GM19395 (cell line): ENCODE results near the gene MYLK.

Source experiments
- ATAC-seq: cut with Tn5 transposase; IDR thresholded peaks from one replicate; pipeline ENCODE4 v1.9.1; 2021; ENCODE audit warnings: mild to moderate bottlenecking, moderate library complexity; ENCODE audit not compliant: unreplicated experiment

Gene MYLK

DNA sequence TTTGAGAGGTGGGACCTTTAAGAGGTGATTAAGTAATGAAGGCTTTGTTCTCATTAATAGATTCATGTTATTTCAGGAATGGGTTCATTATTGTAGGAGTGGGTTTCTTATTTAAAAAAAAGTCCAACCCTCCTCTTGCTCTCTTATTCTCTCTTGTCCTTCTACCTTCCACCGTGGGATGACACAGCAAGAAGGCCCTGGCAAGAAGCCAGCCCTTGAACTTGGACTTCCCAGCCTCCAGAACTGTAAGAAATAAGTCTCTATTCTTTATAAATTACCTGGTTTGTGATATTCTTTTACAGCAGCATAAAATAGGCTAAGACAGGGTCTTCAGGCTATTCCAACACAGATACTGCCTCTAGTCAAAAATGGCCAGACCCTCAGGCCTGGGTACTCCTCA lies 62.2 kb downstream of the MYLK start:
- ATAC-seq = no peak

GRCh38 chr3:123819949-123820348 lies 64.2 kb downstream of the MYLK start:
- ATAC-seq = no peak

- no peak for ATAC-seq
Observed at GRCh38 chr3:123818921-123819429, 65.2 kb downstream of the MYLK start.

- ATAC-seq = no peak
Observed at GRCh38 chr3:123818324-123818920, 65.7 kb downstream of the MYLK start.

GRCh38 chr3:123817413-123817812 lies 66.7 kb downstream of the MYLK start:
- no peak for ATAC-seq

DNA sequence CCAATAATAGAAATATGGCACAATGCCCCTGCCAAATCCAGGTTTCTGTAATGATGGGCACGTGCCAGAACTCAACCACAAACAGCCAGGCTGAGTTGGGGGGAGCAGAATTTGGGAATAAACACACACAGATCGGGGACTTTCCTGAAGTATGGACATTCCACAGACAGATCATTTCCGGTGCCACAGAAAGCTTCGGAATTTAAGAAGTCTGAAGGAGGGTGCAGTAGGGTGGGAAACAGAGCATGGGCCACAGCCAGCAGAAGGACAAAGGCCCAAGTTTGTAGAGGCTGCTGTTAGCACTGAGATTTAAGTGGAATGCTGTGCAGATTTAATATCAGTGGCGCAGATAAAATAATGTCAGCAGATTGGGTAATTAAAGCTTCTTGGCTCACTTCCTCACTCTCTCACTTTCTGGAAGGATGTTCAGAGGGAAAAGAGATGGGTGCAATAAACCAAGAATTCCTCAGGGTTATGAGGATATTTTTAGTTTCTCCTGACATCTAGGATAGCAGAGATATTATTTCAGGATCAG lies 67.4 kb downstream of the MYLK start:
- ATAC-seq = no peak

DNA sequence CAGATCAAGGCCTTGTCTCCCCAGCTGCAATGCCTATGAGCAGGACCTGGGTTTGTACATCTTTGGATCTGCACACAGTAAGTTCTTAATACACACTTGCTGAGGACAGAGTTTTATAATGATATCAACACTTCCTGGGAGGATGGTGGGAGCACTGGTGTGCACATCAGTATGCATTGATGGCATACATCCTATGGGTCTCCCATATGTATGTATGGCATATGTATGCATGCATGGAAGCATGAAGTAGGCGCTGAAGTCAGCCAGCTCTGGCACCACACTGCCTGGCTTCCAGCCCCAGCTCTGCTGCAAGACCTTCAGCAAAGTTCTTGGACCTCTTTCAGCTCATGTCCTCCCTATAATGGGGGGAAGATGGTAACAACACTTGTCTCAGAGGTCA lies 68.2 kb downstream of the MYLK start:
- ATAC-seq = no peak

GRCh38 chr3:123813876-123814275 lies 70.3 kb downstream of the MYLK start:
- no peak for ATAC-seq

DNA sequence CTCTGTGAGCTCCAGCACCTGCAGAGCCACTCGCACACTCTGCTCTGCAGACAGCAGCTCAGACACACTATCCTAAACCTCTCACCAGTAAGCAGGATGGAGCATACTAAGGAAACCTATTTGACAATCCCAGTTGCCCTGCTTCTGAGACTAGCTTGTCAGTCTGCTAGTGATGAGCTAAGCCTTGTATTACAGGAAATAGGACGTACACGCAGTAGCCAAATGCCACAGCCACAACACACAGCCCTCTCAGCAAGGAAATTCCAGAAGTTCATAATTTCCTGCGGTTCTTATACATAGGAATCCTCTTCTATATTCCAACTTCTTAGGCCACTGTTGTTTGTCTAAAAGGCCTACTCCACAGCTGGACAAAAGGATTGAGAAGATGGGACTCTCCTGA lies 74.5 kb downstream of the MYLK start:
- ATAC-seq = no peak

- ATAC-seq = no peak
Observed at GRCh38 chr3:123808812-123809211, 75.3 kb downstream of the MYLK start.

- ATAC-seq = no peak
Observed at GRCh38 chr3:123807820-123808219, 76.3 kb downstream of the MYLK start.

- no peak for ATAC-seq
Observed at GRCh38 chr3:123805504-123805903, 78.6 kb downstream of the MYLK start.

GRCh38 chr3:123805101-123805500 lies 79.0 kb downstream of the MYLK start:
- ATAC-seq = no peak

DNA sequence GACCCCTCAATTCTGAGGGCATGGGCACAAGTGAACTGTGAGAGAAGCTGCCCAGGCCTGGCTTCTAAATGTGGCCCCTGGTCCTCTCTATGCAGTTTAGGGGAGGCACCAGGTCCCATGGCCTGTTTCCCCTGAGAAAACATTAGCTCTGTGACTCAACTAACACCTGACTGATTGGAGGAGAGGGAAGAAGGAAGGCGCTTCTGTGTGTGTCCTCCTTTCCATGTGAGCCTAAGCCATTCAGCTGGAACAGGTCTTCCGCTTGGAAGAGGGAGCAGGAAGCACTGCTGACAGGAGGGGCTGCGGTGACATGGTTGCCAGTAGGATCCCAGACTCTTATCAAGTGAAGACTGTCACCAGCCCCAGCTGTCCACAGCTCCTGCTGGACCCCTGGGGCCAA lies 79.5 kb downstream of the MYLK start:
- no peak for ATAC-seq

DNA sequence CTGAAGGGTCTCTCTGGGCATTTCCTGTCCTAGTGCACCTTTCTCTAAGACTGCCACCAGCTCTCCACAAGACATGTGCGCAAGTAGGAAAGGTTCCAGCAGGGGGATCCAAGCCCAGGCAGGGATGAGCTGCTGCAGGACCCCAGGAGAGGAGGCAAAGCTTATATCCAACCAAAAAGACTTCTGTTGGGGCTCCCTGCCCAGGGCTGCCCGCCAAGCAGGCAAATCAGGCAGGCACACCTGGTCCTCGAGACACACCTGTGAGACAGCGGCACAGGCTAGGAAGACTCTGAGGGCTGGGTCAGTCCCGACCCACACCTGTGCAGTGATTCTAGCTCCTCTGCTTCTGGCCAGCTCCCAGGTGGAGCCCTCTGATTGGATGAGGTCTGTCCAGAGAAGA lies 80.6 kb downstream of the MYLK start:
- ATAC-seq = no peak

DNA sequence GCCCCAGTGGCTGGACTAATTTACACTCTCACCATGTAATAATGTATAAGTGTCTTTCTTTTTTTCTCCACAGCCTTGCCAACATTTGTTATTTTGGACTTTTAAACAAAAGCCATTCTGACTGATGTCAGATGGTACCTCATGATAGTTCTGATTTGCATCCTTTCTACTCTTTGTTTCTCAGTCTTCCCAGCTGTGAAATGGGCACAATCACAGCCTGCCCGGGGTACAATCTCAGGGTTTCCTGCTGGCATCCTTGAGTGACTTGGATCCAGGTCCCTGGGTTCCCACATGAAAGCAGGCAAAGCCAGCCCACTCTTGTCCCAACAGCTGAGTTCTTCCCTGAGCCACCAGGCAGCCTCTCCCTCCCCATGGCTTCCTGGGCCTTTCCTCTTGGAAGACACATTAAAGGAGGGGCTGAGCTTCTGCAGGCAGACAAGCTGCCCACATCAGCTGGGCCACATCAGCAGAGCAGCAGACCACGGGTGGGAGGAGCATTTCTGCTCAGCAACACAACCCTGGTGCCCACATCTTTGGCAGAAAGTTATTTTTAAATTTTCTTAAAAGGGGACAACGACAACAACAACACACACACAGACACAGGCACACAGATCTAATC lies 82.0 kb downstream of the MYLK start:
- no peak for ATAC-seq

DNA sequence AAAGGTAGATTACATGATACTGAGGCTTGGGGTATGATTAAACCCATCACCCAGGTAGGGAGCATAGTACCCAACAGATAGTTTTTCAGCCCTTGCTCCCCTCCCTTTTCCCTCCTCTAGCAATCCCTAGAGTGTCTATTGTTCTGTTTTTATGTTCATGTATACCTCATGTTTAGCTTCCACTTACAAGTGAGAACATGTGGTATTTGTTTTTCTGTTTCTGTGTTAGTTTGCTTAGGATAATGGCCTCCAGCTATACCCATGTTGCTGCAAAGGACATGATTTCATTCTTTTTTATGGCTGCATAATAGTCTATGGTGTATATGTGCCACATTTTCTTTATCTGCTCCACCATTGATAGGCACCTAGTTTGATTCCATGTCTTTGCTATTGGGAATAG lies 82.7 kb downstream of the MYLK start:
- no peak for ATAC-seq

DNA sequence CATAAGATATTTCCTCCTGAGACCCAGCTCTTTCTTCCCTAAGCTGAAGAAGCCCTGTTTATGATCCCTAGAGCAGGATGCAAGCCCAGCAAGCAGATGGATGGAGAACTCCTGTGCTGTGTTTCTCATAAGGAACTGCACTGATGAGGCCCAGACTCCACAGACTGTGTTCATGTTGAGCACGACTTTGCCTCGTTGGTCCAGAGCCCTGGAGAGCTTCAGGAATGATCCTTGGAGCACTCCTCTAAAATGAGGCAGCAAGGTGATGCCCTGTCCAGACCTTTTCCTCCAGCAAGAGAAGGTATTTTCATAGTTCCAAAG lies 83.8 kb downstream of the MYLK start:
- ATAC-seq = no peak

DNA sequence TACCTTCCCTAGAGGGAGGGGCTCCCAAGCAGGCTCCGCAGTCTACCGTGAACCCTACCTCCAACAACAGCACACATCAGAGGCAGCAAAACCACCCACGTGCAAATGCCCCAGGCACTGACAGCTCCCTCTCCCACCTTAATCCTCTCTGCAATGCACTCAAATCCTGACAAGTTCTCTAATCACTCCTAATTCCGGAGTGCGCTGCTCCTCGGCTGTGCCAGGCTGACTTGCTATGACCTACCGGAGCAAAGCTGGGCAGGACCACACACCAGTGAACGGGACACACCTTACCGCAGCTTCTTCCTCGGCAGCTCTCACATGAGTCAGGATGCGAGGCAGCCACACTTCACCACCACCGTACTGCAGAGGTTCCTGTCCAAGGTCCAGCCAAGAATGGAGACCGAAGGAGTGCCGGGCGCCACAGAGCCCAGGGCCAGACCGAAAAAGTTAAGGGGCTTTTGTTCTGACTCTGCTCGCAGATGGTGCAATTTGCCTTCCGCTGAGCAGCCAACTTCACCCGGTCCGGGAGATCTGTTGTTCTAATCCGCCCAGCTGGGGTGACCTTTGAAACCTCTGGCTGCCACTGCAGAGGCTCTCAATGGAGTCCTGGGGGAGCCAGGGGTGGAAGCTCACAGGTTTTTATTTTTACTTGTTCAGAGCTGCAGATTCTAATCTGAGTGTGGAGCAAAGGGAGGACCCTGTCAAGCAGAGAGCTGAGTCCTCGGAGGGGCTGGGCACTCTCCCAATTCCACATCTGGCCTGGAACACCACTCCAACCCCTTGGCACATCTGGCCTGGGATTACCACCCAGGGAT lies 84.4 kb downstream of the MYLK start:
- no peak for ATAC-seq

GRCh38 chr3:123798550-123798949 lies 85.6 kb downstream of the MYLK start:
- no peak for ATAC-seq

DNA sequence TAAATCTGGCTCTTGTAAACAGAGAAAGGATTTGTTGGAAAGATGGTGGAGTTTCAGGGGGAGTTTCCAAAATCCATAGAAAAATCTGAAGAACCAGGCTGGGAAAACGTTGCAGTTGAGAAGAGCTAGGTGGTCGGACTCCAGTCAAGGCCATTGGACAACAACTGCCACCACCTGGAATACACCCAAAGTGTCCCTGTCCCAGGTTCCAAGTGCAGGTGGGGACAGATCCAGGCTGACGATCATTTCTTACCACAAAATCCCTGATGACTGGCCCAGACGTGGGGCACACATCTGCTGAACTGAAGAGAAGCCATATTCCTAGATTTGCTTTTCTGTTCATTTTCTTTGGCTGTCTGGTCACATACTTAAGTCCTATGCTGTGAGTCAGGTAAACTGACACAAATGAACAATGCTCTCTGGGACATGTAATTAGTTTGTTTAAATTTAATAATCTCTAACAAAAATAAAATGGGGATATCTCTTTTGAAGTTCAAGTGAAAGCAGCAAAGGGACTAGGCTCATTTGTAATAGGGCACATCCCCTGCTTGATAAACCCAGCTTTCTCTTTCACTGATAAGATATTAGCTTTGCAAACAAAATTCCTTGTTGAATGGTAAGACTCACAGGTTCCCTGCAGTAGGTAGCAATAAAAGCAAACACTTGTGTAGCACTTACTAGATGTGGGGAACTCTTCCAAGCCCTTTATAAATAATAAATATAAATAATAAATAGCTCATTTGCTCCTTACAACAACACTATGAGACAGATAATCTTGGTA lies 88.5 kb downstream of the MYLK start:
- ATAC-seq = no peak
